ENCODE data around the gene RPP25.
"Not testable (repeated sequence)": the region's sequence is repeated elsewhere in the genome, so short reads cannot be mapped to it uniquely, and the experiment has no call there.

Gene RPP25

DNA sequence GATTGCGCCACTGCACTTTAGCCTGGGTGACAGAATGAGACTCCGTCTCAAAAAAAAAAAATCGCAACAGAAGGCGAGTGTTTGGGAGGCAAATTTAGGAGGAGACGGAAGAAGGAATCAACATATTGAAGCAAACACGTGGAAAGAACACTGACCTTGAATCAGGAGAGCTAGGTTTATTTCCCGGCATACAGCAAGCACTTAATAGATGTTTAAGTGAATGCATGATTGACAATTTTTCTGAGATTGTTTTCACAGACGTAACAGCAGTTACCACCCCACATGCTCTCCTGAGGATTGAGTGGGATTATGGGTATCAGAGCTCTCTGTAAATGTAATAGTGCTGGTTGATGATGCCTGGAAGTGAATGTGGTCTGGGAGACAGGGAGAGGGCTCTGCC is 5.6 kb upstream of the RPP25 start:
- no peak for DNase-seq

DNA sequence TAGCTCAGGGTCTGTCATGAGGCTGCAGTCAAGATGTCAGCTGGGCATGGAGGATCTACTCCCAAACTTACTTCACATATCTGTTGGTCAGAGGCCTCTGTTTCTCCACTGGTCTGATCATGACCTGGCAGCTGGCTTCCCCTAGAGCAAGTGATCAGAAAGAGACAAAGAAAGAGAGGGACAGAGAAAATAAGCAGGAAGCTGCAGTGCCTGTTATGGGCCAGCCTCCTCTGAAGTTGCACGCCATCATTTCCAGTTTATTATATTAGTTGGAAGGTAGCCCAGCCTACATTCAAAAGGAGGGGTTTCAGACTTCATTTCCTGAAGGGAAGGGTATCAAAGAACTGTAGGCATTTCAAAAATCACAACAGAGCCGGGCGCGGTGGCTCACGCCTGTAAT is 5.0 kb upstream of the RPP25 start:
- no peak for DNase-seq

GRCh38 chr15:74960995-74961588 is 4.5 kb upstream of the RPP25 start:
- no peak for DNase-seq

DNA sequence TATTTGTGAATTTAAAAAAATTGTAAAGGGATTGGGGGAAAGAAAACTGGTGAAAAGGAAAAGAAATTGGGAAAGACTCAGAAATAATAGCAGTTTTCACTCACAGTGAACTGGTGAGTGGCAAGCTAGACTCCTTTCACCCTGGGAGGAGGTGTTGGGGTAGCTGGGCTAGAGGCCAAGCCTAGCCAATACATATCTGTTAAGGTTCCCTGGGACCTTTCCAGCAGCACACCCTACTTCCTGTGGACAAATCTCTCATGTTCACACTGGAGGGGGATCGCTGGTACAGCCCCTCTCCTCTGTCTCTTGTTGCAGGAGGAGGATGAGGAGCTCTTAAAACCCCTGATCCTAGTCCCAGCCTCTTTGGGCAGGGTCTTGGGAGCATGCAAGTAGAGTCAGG is 3.7 kb upstream of the RPP25 start:
- DNase-seq: no peak

GRCh38 chr15:74959586-74959939 is 3.0 kb upstream of the RPP25 start:
- DNase-seq: no peak

DNA sequence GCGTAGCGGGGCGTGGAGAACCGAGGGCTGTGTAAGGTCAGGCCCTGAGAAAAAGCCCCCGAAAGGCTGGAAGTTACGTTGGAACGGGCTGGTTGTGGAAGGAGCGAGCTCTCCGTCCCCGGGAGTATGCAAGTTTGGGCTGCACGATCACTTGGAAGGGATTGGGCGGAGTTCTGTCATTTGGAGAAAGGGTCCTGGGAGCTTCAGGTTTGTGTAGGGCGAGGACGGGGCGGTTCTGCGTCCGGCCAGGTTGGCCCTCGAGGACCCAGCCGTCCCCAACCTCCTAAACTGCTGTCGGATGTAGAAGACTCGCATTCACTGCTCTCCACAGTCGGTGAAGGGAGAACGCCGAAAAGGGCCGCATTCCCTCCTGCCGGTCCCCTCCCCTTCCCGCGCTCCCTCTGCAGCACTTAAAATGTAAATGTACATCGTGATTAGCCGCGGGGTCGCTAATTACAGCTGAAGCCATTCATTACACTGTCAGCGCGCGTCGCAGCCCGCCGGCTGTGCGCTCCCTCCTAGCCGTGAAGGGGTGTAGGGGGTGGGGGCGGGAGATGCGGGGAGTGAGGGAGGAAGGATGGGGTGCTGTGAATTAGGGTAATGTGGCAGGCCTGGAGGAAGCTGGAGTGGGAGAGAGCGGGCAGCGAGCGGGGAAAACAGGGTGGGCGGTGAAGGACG is 2.5 kb upstream of the RPP25 start:
- no peak for DNase-seq

DNA sequence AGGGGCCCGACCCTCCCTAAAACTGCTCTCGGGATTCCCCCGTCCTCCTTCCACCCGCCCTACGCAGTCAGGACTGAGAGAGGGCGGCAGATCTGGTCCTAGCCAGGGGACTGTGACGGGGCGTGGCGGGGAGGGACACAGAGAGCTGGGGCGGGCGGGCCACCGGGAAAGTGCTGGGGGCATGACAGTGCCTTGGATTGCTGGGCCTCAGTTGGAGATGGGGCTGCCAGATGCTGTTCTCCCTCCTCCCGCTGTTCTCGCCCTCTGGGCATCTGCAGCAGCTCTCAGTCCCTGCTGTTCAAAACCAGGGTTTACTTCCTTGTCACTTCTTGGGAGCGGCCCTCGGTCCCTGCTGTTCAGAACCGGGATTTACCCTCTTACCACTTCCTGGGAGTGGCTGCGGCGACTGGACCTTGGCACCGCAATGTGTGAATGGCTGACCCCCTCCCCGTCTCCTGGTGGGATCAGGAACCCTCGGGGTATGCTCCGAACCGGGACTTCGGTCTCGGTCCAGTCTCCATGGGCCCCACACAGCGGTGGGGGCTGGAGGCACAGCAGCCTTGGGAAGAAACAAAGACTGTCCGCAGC is 1.8 kb upstream of the RPP25 start:
- no peak for DNase-seq

DNA sequence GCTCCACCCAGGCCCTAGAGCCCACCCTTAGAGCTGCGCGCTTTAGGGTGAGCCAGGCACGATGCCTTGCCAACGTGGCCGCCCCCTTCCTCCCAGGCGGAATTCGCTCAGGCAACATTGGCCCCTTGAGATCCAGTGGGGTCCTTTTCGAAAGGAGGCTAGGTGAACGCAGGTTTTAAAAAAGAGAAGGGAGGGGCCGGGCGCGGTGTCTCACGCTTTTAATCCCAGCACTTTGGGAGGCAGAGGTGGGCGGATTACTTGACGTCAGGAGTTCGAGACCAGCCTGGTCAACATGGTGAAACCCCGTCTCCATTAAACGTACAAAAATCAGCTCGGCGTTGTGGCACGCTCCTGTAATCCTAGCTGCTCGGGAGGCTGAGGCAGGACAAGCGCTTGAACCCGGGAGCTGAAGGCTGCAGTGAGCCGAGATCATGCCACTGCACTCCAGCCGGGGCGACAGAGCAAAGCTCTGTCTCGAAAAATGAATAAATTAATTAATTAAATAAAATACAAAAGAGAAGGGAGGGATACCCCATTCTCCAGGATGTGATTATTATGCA is 984 bp upstream of the RPP25 start:
- no peak for DNase-seq

GRCh38 chr15:74955796-74956647 is 550 bp downstream of the RPP25 start:
- DNase-seq: peak; percentile 34 to 63

- DNase-seq: no peak
These were observed 1.6 kb downstream of the RPP25 start for GRCh38 chr15:74955017-74955416.

GRCh38 chr15:74954515-74954914 is 2.1 kb downstream of the RPP25 start:
- DNase-seq: no peak

- no peak for DNase-seq
These were observed 5.6 kb downstream of the RPP25 start for GRCh38 chr15:74951006-74951405.

DNA sequence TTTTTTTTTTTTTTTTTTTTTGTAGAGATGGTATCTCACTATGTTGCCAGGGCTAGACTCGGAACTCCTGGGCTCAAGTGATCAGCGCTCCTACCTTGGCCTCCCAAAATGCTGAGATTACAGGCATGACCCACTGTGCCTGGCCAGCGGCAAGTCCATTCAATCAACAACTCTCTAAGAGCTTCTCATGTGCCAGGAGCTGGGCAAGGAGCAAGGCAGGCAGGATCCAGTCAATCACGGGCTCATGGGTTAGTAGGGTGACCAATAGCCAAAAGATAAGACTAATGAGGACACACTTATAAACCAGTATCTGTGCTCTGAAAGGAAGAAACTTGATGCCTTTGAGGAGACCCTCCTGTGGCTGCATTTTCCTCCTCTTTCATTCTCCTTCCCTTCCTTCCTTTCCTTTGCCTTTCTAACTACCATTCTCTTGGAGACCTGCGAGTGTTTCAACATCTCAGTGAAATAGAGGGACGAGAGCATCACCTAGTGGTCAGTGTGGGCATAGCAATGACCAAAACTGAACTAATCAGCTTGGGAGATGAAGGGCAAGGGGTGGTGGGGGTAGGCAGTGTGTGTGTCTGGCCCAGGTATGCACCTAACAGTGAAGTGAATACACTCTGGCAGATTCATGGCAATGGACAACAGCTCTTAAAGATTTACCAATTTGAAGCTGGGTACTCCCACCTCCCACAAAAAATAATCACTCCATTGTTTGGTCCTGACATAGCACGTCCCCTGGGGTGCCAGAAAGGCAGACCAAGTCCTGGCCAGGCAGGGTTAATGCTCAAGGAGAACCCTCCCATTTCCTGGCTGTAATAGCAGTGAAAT is 6.3 kb downstream of the RPP25 start:
- DNase-seq: peak; percentile 51 to 64

GRCh38 chr15:74937590-74938371 is 18.8 kb downstream of the RPP25 start, which contains the start of gene COX5A:
Gene COX5A, minus strand, starts transcription at chr15:74938073. Its CDS starts 59 bp downstream, at chr15:74938014.
- DNase-seq: peak; percentile 87 to 90

DNA sequence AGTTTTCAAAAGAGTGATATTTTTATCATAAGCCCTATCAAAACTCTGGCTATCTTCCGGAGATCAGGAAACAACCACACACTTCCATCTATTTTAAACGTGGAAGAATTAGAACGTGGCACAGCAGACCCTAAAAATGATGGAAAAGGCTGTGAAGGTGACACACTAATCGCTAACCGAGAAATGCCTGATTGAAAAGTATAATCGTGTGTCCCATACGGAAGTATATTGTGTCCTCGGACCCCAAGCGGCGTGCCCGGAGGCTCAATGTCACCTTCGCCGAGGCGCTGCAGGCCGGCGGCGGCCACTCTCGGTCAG is 19.3 kb downstream of the RPP25 start:
- DNase-seq: no peak

- DNase-seq: not testable (repeated sequence)
These were observed 21.4 kb downstream of the RPP25 start for GRCh38 chr15:74935193-74935592.

- DNase-seq: no peak
These were observed 23.0 kb downstream of the RPP25 start for GRCh38 chr15:74933573-74933972.

DNA sequence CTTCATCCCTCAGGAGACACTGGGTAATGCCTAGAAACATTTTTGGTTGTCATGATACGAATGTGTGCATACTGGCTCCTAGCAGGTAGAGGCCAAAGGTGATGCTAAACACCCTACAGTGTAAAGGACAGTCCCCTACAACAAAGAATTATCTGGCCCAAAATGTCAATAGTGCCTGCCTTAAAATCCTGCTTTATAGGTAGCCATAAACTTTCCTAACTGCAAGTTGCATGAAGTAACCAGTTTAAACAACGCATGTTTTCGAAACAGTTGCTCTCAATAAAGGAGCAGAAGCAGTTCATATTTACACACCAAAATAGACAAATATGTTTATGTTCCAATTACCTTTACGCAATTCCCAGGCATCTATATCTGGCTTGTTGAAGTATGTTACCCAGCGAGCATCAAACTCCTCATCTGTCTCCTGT is 27.8 kb downstream of the RPP25 start:
- no peak for DNase-seq

- DNase-seq: no peak
These were observed 32.0 kb downstream of the RPP25 start for GRCh38 chr15:74924525-74924924.

DNA sequence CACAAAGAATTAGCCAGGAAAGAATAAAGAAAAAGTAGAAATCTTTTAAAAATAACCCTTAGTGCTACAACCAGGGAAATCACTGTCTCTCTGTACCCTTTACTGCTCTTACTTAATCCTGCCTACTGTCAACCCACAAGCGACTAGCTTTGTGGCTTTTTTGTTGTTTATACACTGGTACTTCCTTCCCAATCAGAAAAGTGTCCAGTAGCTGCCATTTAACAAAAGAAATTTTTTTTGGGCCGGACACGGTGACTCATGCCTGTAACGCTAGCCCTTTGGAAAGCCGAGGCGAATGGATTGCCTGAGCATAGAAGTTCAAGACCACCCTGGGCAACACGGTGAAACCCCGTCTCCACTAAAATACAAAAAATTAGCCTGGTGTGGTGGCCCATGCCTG is 36.1 kb downstream of the RPP25 start:
- DNase-seq: no peak

DNA sequence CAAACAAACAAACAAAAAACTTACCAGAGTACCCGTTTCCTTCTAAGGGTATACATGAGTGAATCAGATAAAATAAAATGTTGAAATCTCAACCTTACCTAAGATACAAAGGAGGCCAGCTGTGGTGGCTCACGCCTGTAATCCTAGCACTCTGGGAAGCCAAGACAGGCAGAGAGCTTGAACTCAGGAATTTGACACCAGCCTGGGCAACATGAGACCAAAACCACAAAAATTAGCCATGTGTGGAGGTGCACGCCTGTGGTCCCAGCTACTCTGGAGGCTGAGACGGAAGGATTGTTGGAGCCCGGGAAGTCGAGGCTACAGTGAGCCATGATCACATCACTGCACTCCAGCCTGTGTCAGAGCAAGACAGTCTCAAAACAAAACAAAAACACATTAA is 38.9 kb downstream of the RPP25 start:
- no peak for DNase-seq

DNA sequence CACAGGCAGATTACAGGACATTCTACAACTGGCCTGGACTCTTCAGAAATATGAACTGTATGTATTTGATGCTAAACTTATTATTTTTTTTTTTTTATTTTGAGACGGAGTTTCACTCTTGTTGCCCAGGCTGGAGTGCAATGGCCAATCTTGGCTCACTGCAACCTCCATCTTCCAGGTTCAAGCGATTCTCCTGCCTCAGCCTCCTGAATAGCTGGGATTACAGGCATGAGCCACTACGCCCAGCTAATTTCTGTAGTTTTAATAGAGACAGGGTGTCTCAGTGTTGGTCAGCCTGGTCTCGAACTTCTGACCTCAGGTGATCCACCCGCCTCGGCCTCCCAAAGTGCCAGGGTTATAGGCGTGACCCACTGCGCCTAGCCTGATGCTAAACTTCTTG is 42.8 kb downstream of the RPP25 start:
- not testable (repeated sequence) for DNase-seq
